Middle frontal gyrus (tissue), 1 donor: ENCODE data around the gene AGPAT3.

ENCODE experiments used
- DNase-seq: peaks from one replicate; pipeline ENCODE4 v3.0.0-alpha.2; 2015; ENCODE audit warnings: low spot score; ENCODE audit errors: extremely low spot score

The AGPAT3 gene

DNA sequence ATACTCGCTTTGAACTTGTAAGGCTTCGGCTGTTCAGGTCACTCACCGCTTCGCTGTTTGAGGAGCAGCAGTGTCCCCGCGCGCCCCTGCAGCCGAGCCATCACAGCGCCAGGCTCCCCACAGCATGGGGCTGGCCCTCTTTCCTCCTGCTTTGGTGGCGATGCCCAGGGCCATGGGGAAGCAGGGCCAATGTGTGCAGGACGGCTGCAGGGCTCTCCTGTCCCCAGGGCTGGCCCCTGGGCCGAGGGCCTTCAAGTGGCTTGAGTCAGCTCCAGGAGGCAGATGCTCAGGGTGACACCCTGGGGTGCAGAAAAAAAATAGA lies 108.6 kb downstream of the AGPAT3 start:
- DNase-seq: no peak

GRCh38 chr21:43974791-43975468 lies 109.9 kb downstream of the AGPAT3 start:
- no peak for DNase-seq

DNA sequence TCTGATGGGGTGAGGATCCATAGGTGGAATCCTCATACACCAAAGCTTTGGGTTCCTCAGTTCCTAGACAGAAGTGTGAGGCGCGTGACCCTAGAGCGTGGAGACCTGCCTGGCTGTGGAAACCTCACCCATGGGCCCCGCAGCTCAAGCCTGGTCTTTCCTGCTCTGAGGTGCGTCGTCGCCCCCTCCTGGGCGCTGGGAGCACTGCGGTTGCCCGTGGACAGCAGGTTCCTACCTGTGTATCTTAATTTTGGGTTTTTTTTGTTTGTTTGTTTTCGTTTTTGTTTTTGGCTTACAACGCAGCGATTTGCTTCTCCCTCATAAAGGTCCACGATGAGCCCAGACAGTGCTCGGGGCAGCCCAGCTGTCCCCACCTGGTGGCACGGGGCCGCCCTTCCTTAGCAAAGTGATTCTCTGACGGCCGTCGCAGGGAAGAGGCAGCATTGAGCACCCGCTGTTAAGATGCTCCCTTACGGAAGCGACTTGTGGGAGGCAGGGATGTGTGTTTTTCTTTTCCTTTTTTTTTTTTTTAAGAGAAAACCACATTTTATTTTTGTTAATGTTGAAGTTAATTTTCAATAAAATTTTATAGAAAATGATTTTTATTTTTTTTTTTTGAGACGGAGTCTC lies 110.6 kb downstream of the AGPAT3 start:
- no peak for DNase-seq

DNA sequence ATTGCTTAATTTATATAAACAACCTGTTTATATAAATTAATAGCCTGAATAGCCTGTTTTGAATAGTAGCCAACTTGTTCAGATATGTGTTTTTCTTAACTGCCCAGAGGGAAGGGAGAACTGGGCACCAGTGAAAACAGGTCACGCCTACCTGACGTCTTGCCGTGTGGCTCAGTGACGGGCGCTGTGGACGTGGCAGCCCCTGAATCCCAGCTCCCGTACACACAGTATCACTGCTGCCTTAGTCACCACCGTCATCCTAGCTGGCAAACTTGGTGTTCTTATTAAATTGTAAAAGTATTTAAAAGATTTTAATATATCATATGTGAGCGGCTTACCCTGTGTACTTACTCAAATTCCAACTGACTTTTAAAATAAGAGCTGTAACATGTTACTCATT lies 111.6 kb downstream of the AGPAT3 start:
- no peak for DNase-seq

DNA sequence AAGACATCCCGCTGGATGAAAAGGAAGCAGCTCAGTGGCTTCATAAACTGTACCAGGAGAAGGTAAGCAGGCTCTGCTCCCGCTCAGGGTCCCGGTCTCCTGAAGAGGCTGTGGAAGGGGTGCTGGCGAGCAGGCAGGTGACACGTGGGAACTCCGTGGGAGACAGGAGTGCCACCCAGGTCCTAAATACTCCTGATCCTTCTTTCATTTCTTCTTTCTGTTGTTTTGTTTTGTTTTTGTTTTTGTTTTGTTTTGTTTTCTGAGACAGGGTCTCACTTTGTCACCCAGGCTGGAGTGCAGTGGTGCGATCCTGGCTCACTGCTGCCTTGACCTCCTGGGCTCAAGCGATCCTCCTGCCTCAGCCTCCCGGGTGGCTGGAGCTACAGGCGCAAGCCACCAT lies 113.0 kb downstream of the AGPAT3 start:
- DNase-seq: no peak

DNA sequence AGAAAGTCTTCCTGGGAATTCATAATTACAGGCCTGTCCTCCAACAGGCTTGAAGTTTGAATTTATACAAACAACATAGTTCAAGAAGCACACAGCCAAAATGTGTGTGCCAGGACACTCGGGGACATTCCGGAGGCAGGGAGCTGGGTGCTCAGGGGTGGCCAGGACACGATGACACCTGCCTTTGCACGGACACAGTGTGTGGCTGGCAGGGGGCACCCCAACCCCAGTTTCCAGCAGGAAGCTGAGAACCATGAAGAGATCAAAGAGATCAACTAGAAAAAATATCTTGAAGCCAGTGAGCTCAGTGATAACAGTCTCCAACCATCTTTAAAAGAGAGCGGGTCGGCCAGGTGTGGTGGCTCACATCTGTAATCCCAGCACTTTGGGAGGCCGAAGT lies 114.6 kb downstream of the AGPAT3 start:
- no peak for DNase-seq

GRCh38 chr21:43981151-43981870 lies 116.3 kb downstream of the AGPAT3 start:
- DNase-seq: no peak

DNA sequence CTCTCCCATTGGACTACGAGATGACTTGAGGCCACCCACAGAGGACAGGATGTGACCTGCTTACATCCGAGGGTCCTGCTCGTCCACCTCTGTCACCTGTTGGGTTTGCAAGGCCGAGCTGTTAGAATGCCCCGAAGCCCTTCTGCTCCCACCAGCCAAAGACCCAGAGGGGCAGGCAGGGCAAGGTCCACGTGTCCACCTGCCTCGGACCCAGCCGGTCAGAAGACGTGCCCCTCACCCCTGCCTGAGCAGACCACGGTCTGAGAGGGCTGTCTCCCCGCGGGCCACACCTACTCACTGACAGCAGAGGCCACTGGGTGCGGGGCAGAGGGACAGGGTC lies 116.8 kb downstream of the AGPAT3 start:
- DNase-seq: no peak

- no peak for DNase-seq
Measured at GRCh38 chr21:43982489-43983078, 117.6 kb downstream of the AGPAT3 start.

DNA sequence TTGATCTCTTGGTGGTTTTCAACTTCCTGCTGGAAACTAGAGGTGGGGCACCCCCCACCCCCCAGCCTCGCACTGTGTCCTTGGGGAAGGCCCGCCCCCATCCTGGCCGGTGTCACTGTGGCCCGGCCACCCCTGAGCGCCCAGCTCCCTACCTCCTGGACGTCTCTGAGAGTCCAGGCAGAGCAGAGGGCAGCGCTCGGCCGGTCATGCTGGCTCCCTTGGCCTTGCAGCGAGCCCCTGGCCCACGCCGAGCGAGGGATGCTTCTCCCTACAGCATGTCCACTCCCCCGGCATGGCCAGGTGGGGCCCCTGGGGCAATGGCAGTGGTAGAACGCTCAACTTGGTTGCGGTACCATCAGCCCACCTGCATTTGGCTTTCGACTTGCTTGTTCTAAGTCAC lies 118.4 kb downstream of the AGPAT3 start:
- DNase-seq: no peak

DNA sequence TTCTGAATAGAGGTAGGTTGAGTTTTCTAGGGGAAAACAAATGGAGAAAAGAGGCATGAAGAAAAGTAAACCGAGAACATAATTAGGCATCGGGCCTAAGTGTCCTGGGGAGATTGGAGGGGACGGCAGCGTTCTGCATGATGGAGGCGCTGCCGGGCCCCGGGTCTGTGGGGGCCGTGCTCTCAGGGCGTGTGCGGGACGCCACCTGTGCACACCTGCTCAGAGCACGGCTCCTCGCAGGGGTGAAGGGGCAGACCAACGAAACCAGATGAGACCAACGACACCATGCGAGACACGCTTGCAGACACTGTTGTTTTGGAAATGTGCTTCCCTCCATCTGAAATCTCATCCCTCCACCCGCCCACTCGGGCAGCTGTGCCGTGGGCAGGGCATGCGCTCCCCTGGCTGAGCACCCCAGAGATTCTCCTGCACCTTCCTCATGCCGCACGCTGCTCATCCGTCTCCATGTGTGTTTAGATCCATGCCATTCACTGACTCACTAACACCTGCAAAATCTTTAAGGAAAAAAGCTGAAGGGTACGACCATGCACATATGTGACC lies 118.9 kb downstream of the AGPAT3 start:
- no peak for DNase-seq

DNA sequence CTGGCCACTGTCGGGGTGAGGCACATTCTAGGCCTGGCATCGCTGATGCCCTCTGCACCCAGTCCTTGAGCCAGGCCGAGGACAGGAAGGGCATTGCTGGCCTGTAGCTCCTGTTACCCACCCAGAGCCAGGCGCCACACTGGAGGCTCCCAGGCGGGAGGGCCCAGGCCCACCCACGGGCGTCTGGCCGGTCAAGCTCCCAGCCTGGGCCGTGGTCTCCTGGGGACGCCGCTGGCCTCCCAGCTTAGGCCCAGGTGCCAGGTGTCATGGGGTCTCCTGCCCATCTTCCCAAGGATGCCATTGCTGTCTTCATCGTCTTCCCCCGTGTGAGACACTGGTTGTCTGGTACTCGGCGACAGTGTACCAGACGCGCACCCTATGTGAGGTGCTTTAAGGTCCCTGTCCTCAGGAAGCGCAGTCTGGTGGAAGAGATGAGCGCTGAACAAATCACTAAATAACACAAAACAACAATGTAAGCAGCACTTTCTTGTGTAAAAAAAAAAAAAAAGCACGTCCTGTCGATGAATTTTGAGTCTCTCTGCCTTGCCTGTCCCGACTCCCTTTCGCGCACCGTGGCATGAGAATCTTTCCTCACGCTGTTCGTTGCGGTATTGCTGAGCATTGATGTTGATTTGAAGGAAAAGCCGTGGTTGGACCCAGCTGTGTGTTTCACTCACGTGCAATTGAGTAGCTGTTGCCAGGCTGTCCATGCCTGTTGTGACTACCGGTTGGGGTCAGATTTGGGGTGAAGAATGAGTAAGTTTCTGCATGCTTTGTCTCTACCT lies 120.1 kb downstream of the AGPAT3 start:
- DNase-seq: no peak

- DNase-seq: no peak
Measured at GRCh38 chr21:43985690-43986251, 120.7 kb downstream of the AGPAT3 start.

DNA sequence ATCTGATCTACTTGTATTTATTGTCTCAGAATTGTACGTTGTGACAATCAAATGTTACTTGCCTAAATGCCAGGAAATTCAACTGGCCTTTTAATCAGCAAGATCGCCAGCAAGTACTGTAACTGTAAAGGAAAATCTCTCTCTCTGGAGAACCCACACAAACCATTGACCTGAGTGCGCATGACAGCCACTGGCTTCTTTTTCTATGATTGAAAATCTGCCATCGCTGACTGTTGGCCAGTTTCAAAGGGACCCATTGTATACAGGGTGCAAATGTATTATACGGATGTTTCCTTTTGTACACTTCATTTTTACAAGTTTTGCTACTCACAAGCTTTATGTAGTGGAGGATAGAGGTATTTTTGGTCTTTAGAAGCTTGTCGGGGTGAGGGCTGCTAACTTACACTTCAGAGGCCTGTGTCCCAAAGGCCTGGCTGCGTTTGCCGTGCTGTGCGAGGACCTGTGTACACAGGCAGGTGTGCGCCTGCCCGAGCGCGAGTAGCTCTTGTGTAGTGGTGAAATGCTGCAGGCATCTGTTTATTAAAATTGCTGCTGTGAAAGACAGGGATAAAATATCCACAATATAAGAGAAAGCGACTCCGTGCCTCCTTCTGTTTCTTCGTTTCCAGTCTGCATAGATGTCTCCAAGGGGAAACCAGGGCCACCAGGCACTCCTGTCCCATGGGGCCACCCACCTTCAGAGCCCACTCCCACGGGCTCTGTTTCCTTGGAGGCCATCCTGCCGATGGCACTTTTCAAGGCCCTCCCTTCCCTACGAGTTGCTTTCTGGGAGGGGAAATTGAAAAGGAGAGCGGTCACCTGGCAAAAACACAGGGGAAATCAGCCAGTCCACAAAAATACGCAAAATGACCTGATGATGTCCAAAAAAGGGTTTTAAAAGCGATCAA lies 121.8 kb downstream of the AGPAT3 start:
- DNase-seq: no peak

- no peak for DNase-seq
Measured at GRCh38 chr21:43987509-43987908, 122.5 kb downstream of the AGPAT3 start.

DNA sequence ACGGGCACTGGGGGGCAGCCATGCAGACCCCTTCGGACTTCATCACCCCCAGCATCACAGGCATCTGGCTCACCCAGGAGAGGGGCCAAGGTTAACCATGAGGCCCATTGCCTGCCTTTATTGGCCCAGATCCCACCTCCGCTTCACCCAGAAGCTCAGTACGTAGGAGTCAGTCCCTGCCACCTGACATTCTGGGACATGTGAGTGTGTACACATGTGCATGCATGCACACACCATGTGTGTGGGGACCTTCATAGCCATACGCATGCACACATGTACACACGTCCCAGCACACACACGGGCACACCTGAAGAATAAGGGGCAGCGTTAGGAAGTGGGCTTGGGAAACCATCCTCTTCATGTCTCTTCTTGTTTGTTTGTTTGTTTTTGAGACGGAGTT lies 123.0 kb downstream of the AGPAT3 start:
- DNase-seq: no peak

DNA sequence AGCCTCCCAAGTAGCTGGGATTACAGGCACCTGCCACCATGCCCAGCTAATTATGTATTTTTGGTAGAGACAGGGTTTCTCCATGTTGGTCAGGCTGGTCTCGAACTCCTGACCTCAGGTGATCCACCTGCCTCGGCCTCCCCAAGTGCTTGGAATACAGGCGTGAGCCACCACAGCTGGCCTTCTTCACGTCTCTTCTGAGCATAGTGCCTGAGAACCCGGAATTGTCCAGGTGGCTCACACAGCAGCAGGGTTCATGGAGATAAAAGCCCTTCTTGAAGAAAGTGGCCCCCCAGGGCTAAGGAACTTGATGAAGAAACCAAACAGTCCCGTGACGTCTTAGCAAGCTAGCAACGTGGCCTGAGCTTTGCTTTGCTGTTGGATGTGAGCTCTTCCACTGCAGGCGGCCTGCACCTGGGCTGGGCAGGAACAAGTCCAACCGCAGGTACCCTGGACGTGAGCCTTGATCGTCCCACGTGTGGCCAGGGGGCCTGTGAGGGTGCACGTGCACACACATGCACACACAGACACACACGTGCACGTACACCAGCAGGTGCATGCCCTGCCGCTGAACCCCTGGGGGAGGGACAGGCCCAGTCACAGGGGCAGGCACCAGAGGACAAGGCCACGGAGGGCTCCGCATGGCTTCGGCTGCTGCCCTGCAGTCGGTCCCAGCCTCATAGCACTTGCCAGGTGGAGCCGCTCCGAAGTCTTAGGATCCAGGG lies 123.6 kb downstream of the AGPAT3 start:
- no peak for DNase-seq

DNA sequence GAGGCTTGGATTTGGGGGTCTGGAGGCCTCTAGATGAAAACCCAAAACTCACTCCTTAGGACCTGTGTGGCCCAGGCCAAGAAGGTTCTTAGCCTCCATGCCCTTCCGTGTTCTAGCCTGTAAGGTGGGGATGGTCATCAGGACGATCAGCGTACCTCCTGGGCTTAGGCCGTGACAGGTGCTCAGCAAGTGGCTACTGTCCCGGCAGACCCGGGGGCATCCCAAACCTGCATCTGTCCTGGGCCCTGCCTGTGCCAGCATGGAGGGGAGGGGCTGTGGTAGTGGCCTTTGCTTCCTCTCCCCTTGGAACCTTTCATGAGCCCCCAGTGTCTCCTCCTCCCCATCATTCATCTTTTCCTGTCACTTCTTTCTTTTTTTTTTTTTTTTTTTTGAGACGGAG lies 124.4 kb downstream of the AGPAT3 start:
- no peak for DNase-seq

DNA sequence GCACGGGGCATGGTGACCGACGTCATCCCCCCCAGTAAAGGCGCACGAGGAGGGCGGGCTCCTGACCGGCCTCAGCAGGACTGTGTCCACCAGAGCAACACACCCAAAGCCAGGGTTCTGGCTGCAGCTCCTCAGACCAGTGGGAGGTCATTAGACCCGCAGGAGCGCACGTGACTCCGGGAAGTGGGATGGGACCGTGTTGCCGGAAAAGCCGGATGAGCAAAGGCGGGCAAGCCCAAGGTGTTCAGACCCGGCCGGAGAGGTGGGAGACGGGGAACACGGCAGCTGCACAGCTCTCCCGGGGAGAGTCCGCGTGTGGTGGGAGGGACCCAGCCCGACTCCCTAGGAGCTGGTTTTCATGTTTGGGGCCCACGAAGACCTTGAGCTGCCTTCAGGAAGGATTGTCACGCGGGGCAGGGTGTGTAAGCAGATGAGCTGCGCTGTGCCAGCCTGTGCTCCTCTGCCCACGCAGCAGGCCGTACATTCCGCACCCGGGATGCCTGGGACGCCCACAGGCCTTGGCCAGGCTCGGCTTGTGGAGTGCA lies 126.5 kb downstream of the AGPAT3 start:
- no peak for DNase-seq
